NOMO-1 treated with DMSO at 0.1 percent for 48 hours (cell line): Measurements from ENCODE around the gene THRAP3.
"Not testable (repeated sequence)": the region's sequence is repeated elsewhere in the genome, so short reads cannot be mapped to it uniquely, and the experiment has no call there.

Experiments used
- DNase-seq: peaks from one replicate; lab custom pipeline; 2025; ENCODE audit not compliant: unreplicated experiment; lab: John Stamatoyannopoulos, UW

THRAP3 gene

GRCh38 chr1:36223996-36224536 is at the start of gene THRAP3:
Gene THRAP3 (plus strand): TSS chr1:36224443. CDS start chr1:36282564, 58,121 bp downstream.
- DNase-seq, result peak; percentile 99

- no peak for DNase-seq
These were observed 49.5 kb upstream of the THRAP3 start for GRCh38 chr1:36174713-36175112.

- no peak for DNase-seq
These were observed 48.8 kb upstream of the THRAP3 start for GRCh38 chr1:36175137-36176095.

DNA sequence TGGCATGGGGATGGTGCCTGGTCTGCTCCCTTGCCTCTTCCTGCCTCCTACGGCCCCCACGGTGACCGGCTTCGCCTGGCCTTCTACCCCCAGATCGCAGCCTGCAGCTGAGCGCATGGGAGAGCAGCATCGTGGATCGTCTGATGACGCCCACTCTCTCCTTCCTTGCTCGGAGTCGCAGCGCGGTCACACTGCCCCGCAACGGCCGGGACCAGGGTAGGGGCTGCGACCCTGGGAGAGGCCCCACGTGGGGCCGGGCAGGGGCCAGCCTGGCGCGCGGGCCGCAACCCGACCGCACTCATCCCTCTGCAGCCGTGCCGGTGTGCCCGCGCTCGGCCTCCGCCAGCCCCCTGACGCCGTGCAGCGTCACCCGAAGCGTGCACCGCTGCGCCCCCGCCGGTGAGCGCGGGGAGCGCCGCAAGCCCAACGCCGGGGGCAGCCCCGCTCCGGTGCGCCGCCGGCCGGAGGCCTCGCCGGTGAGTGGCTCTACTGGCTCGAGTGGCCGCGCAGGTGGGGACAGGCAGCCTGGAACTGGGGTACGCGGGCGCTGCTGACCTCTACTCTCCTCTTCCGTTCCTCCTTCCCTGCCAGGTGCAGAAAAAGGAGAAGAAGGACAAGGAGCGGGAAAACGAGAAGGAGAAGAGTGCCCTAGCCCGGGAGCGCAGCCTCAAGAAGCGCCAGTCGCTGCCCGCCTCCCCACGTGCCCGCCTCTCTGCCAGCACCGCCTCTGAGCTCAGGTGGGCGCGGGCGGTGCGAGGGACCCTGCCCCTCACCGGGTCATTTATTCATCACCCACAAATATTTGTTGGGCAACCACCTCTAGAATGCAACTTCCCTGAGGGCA is 47.9 kb upstream of the THRAP3 start:
- DNase-seq, result no peak

DNA sequence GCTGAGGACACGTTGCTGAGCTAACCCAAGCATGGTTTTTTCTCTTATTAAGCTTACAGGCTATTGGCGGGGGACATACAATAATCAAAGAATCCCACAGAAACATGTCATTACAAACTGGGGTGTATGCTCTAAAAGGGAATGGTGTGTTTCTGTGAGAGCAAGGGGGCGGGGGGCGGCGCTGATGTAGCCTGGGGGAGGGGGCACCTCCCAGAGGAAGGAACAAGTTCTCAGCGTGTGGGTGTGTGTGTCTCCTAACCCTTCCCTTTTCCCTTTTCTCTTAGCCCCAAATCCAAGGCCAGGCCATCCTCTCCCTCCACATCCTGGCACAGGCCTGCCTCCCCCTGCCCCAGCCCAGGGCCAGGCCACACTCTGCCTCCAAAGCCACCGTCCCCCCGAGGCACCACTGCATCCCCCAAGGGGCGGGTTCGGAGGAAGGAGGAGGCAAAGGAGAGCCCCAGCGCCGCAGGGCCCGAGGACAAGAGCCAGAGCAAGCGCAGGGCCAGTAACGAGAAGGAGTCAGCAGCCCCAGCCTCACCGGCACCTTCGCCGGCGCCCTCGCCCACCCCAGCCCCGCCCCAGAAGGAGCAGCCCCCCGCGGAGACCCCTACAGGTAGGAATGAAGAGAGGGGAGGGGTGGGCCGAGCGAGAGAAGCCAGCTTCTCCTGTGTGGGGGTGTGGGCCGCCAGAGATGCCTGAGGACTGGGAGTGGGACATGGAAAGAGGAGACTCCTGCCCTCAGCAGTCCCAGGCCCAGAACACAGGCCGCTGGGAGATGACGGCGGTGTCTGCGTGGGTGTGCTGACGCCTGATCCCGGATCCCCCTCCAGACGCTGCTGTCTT is 46.4 kb upstream of the THRAP3 start:
- no peak for DNase-seq

GRCh38 chr1:36178471-36179219 is 45.6 kb upstream of the THRAP3 start:
- no peak for DNase-seq

DNA sequence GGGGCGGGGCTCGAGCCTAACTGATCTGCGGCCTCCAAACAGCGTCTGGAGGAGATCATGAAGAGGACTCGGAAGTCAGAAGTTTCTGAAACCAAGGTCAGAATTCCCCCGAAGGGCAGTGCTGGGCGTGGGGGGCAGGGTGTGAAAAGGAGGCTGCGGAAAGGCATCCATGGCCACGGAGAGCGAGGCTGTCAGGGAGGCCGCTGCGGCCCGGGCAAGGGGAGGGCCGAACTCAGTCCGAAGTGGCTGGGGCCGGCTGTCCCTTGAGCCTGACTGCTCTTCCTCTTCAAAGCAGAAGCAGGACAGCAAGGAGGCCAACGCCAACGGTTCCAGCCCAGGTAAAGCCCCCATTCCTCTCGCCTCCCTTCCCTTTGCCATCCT is 45.0 kb upstream of the THRAP3 start:
- DNase-seq, result no peak

DNA sequence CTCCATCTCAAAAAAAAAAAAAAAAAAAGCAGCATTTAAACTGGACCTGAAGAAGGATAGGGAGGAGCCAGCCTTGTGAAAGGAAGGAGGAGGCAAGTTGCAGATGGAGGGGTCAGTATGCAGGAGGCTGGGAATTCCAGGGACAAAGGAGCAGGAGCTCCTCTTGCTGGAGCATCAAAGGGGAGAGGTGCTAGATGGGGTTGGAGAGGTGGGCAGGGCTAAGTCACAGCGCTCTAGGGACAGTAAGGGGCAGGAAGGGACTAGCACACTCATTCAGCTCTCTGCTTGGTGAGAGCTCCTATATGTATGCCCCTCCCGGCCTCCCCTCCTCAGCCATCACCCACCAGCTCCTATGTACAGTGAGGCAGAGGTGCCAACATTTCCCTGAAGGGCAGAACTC is 41.5 kb upstream of the THRAP3 start:
- no peak for DNase-seq

DNA sequence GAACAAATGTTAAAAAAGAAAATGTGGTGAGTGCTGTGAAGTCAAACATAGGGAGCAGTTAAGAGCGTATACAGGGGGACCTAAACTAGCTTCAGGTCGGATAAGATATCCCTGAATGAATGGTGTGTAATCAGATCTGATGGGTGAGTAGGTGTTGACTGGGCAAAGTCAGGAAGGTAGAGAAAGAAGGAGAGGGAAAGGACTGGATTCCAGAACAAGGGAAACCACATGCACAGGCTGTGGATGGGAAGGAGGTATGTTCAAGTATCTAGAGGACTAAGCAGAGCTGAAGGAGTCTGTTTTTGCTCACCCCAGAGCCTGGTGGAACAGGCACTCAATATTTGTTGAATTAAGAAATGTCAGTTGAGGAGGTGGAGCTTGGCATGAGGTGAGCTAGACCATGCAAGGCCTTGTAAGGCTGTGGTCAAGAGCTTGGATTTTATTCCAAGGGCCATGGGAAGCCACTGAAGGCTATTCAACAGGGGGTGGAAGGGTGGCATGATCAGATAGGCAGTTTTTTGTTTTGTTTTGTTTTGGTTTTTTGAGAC is 40.9 kb upstream of the THRAP3 start:
- no peak for DNase-seq

GRCh38 chr1:36187800-36188593 is 36.2 kb upstream of the THRAP3 start:
- DNase-seq, result peak; percentile 80

DNA sequence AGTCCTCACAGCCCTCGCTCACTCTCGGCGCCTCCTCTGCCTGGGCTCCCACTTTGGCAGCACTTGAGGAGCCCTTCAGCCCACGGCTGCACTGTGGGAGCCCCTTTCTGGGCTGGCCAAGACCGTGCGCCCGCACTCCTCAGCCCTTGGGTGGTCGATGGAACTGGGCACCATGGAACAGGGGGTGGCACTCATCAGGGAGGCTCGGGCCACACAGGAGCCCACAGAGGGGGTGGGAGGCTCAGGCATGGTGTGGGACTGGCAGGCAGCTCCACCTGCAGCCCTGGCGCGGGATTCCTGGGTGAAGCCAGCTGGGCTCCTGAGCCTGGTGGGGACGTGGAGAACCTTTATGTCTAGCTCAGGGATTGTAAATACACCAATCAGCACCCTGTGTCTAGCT is 27.4 kb upstream of the THRAP3 start:
- DNase-seq, result not testable (repeated sequence)

- no peak for DNase-seq
These were observed 25.6 kb upstream of the THRAP3 start for GRCh38 chr1:36198641-36199040.

GRCh38 chr1:36199934-36200741 is 24.1 kb upstream of the THRAP3 start:
- DNase-seq, result no peak

GRCh38 chr1:36203027-36203553 is 21.2 kb upstream of the THRAP3 start:
- no peak for DNase-seq

- DNase-seq, result peak; percentile 30
These were observed 20.5 kb upstream of the THRAP3 start for GRCh38 chr1:36203554-36204346.

GRCh38 chr1:36204347-36204909 is 19.8 kb upstream of the THRAP3 start:
- no peak for DNase-seq
